Caco-2 (cell line): ENCODE measurements around the gene SLC22A4. TPM values are rescaled to one million over a fixed set of nuclear protein-coding genes. Genes with fewer than 3 reads are reported as not detected.

ENCODE experiments used
- BruUV-seq: library from RNA; stranded (reverse); fragments of 400-500 nt; replicated peaks from 2 replicates; lab custom pipeline; 2021; lab: Mats Ljungman, UMichigan
- CTCF ChIA-PET: fragments of 300-600 bp; sonication (Branson Sonifier 250); formaldehyde crosslinking; loops from one replicate; lab custom pipeline; 2022; ENCODE audit warnings: antibody characterized with exemption; lab: Charles Lee
- POLR2A ChIA-PET: fragments of 300-600 bp; sonication (Branson Sonifier 250); formaldehyde crosslinking; loops from one replicate; lab custom pipeline; 2022; ENCODE audit warnings: antibody characterized with exemption; lab: Charles Lee
- DNase-seq, 2 experiments: peaks; one replicate each; pipeline versions ENCODE4 v3.0.0 to v3.0.0-alpha.2; 2020 to 2022
- H3K27me3 ChIP-seq: replicated peaks from 2 replicates; pipeline ENCODE4 v1.6.0; 2011; ENCODE audit warnings: low read length; ENCODE audit not compliant: control insufficient read depth, insufficient read depth
- H3K36me3 ChIP-seq: 2 replicates; pipeline ENCODE4 v1.5.1; 2011; ENCODE audit warnings: low read length; ENCODE audit not compliant: control insufficient read depth, insufficient read depth
- H3K4me1 ChIP-seq: fragments of 250-450 bp; sonication (Bioruptor Pico); 2 replicates; pipeline ENCODE4 v1.5.1; 2020; ENCODE audit warnings: mild to moderate bottlenecking
- H3K4me3 ChIP-seq: 2 replicates; pipeline ENCODE4 v1.5.1; 2011; ENCODE audit warnings: low read depth, mild to moderate bottlenecking, control low read depth, low read length
- H3K9me3 ChIP-seq: fragments of 250-450 bp; sonication (Bioruptor Pico); 2 replicates; pipeline ENCODE4 v1.5.1; 2020; ENCODE audit warnings: mild to moderate bottlenecking, moderate library complexity
- H3K27ac Mint-ChIP-seq: one replicate; pipeline ENCODE4 v1.8.0; 2022; ENCODE audit warnings: mixed read lengths; ENCODE audit not compliant: unreplicated experiment
- H3K27me3 Mint-ChIP-seq: one replicate; pipeline ENCODE4 v1.8.0; 2022; ENCODE audit warnings: mixed read lengths; ENCODE audit not compliant: insufficient read depth, unreplicated experiment
- H3K36me3 Mint-ChIP-seq: one replicate; pipeline ENCODE4 v1.8.0; 2022; ENCODE audit warnings: mild to moderate bottlenecking, mixed read lengths; ENCODE audit not compliant: insufficient read depth, unreplicated experiment
- H3K4me1 Mint-ChIP-seq: one replicate; pipeline ENCODE4 v1.8.0; 2022; ENCODE audit warnings: low read depth, mixed read lengths; ENCODE audit not compliant: unreplicated experiment
- H3K4me3 Mint-ChIP-seq: one replicate; pipeline ENCODE4 v1.8.0; 2022; ENCODE audit warnings: mild to moderate bottlenecking, moderate library complexity, mixed read lengths; ENCODE audit not compliant: unreplicated experiment
- H3K9me3 Mint-ChIP-seq: one replicate; pipeline ENCODE4 v1.8.0; 2022; ENCODE audit warnings: mixed read lengths; ENCODE audit not compliant: unreplicated experiment
- CTCF ChIP-seq, 2 experiments: fragments of 200-600 bp in 1 of 2; IDR thresholded peaks; 1 replicate in 1 of 2; 2 replicates in 1 of 2; pipeline versions ENCODE4 v1.5.1 to v1.8.0; 2011 to 2022; ENCODE audit warnings: antibody characterized with exemption in 1 of 2, control low read depth in 1 of 2, inconsistent platforms in 1 of 2, low read depth in 1 of 2, low read length in 1 of 2, mild to moderate bottlenecking in 1 of 2, moderate library complexity in 1 of 2; ENCODE audit not compliant: insufficient read depth in 1 of 2, severe bottlenecking in 1 of 2, unreplicated experiment in 1 of 2
- intact Hi-C: fragments of 100-400 bp; cut with micrococcal nuclease; formaldehyde crosslinking; loops from one replicate; pipeline ENCODE4 v1.10.0; 2022; ENCODE audit not compliant: unreplicated experiment
- total RNA-seq: library from RNA; stranded (reverse); gene quantifications from 2 replicates; pipeline ENCODE4 v1.2.3, GENCODE V29; 2022

Gene SLC22A4
- total RNA-seq, 1 experiment from 2014 or later: 1.5 TPM

- peaks cover 45% of the 10 kb centered on the region for H3K4me1 ChIP-seq
Measured at GRCh38 chr5:132368186-132368585, 74.0 kb downstream of the SLC22A4 start.

GRCh38 chr5:132369007-132369473, 74.8 kb downstream of the SLC22A4 start:
- Histone ChIP-seq H3K4me3 (peak overlapping the region; percentile 79), H3K4me1 (peaks cover 45% of the 10 kb centered on the region), H3K27me3 (no peaks in the 10 kb centered on the region), H3K36me3 (peaks cover 3% of the 10 kb centered on the region), H3K9me3 (peaks cover 6% of the 10 kb centered on the region)
- TSS peak; percentile 65 for BruUV-seq
- POLR2A ChIA-PET: interaction anchor here (0.6 to 1.9 kb wide), 7 partner anchors 46 to 733 kb away, joined by 3 to 15 read pairs (median 3); partner anchors contain the start of gene SLC22A4
- CTCF ChIA-PET: interaction anchor here (0.7 to 2.6 kb wide), 6 partner anchors 11 to 131 kb away, joined by 3 to 10 read pairs (median 4); partner anchors contain the start of gene SLC22A4
- Mint-ChIP-seq H3K36me3 (peaks cover 21% of the 10 kb centered on the region), H3K27ac (peak overlapping the region; percentile 85), H3K27me3 (no peaks in the 10 kb centered on the region), H3K4me3 (peak overlapping the region; percentile 79), H3K4me1 (peaks cover 21% of the 10 kb centered on the region), H3K9me3 (no peaks in the 10 kb centered on the region)
- intact Hi-C loops: loop anchor here (1.0 to 5.0 kb wide), 4 partner anchors 41 to 142 kb away; partner anchors contain the start of gene P4HA2
- TF ChIP-seq CTCF (IDR thresholded peaks at IDR 0.05; ENCODE audit: insufficient read depth in 1 of 2, low read depth in 1 of 2, low read length in 1 of 2, severe bottlenecking in 1 of 2, unreplicated experiment in 1 of 2): no peak
- no peak for DNase-seq

More at GRCh38 chr5:132368186-132368585, 74.0 kb downstream of the SLC22A4 start:
- DNase-seq: no peak
- H3K4me3 ChIP-seq: no peak overlapping the region
- Mint-ChIP-seq H3K9me3 (no peaks in the 10 kb centered on the region), H3K27me3 (no peaks in the 10 kb centered on the region), H3K4me3 (peak overlapping the region; percentile 79), H3K36me3 (peaks cover 19% of the 10 kb centered on the region), H3K27ac (no peak overlapping the region), H3K4me1 (peaks cover 21% of the 10 kb centered on the region)
- intact Hi-C loops: loop anchor here (5.0 kb wide), 1 partner anchor 141 kb away; the partner anchor contains the start of gene P4HA2
- TF ChIP-seq CTCF (IDR thresholded peaks at IDR 0.05; ENCODE audit: insufficient read depth in 1 of 2, low read depth in 1 of 2, low read length in 1 of 2, severe bottlenecking in 1 of 2, unreplicated experiment in 1 of 2): no peak
- H3K27me3 ChIP-seq: no peaks in the 10 kb centered on the region
- peaks cover 6% of the 10 kb centered on the region for H3K9me3 ChIP-seq
- no TSS peak for BruUV-seq
- peaks cover 3% of the 10 kb centered on the region for H3K36me3 ChIP-seq
- ChIA-PET CTCF (interaction anchor here (0.9 to 1.9 kb wide), 3 partner anchors 90 to 131 kb away, joined by 3 to 6 read pairs (median 3); no protein-coding TSS in a partner anchor), POLR2A (interaction anchor here (0.6 to 2.0 kb wide), 3 partner anchors 74 to 433 kb away, joined by 3 to 12 read pairs (median 8); partner anchors contain the start of genes P4HA2 and SLC22A4)

- Mint-ChIP-seq H3K36me3 (peaks cover 21% of the 10 kb centered on the region), H3K9me3 (no peaks in the 10 kb centered on the region), H3K27ac (peak within 1 kb of the TSS; percentile 85), H3K4me1 (peaks cover 21% of the 10 kb centered on the region), H3K4me3 (peak within 1 kb of the TSS; percentile 79), H3K27me3 (no peaks in the 10 kb centered on the region)
- no peak for TF ChIP-seq CTCF (IDR thresholded peaks at IDR 0.05; ENCODE audit: insufficient read depth in 1 of 2, low read depth in 1 of 2, low read length in 1 of 2, severe bottlenecking in 1 of 2, unreplicated experiment in 1 of 2)
- H3K4me3 ChIP-seq: peak within 1 kb of the TSS; percentile 79
- CTCF ChIA-PET: interaction anchor here (0.6 to 2.6 kb wide), 6 partner anchors 12 to 1732 kb away, joined by 3 to 10 read pairs (median 5); partner anchors contain the start of gene SLC22A4
- peaks cover 5% of the 10 kb centered on the region for H3K9me3 ChIP-seq
- peak; percentile 86 to 90 for DNase-seq
- no peaks in the 10 kb centered on the region for H3K27me3 ChIP-seq
- peaks cover 1% of the 10 kb centered on the region for H3K36me3 ChIP-seq
- POLR2A ChIA-PET: interaction anchor here (0.6 to 1.9 kb wide), 6 partner anchors 47 to 733 kb away, joined by 3 to 15 read pairs (median 3); partner anchors contain the start of gene SLC22A4
- intact Hi-C loops: loop anchor here (1.0 to 5.0 kb wide), 5 partner anchors 41 to 142 kb away; partner anchors contain the start of gene P4HA2
- peaks cover 44% of the 10 kb centered on the region for H3K4me1 ChIP-seq
- BruUV-seq: no TSS peak
Measured at GRCh38 chr5:132369474-132370180, 75.4 kb downstream of the SLC22A4 start, which contains the start of gene SLC22A5. SLC22A5 (plus strand) TSS chr5:132369710; CDS start chr5:132369973, 263 bp downstream.
